GM12872 (cell line): Measurements from ENCODE around the gene SLCO3A1.

Experiments used
- CTCF ChIP-seq: IDR thresholded peaks from 3 replicates; pipeline ENCODE4 v1.5.1; 2011; ENCODE audit warnings: low read depth, mild to moderate bottlenecking, low read length, moderate library complexity; ENCODE audit not compliant: insufficient read depth

SLCO3A1 gene

DNA sequence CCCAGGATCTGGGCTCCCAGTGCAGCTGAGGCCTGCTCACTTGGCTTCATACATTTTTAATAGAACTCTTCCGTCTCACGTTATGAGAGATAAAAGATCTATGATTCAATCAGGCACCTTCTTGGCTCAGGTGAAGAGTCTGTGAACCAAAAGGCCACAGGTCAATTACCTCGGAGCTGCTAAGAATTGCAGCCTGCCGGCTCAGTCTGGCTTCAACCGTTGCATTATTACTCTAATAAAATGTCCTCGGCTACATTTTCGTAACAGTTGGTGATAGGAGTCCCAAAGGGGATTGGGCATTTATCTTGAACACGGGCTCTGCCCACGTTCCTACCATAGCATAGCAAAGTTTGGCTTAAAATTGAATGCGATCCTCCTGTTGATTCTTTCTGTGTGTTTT, 176.3 kb downstream of the SLCO3A1 start:
- TF ChIP-seq CTCF: no peak

GRCh38 chr15:92033314-92033713, 179.8 kb downstream of the SLCO3A1 start:
- TF ChIP-seq CTCF: no peak

- no peak for TF ChIP-seq CTCF
Measured at GRCh38 chr15:92033723-92034122, 180.2 kb downstream of the SLCO3A1 start.

DNA sequence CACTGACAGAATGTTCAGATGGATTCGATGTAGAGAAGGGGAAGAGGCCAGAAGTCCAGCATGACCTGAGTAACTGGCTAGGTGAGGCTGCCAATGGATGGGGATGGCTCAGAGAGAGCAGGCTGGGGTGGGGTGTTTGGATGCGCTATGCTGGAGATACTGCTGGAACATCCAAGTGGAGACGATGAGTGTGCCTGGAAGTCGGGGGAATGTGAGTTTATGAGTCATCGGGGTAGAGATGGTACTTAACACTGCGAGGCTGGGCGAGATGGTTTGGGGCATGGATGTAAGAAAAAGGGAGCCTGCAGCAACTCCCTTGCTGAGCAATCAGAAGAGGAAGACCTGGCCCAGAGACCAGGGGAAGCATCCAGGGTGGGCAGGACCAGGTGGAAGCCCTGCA, 180.7 kb downstream of the SLCO3A1 start:
- TF ChIP-seq CTCF: no peak

GRCh38 chr15:92035551-92035950, 182.0 kb downstream of the SLCO3A1 start:
- TF ChIP-seq CTCF: no peak

- TF ChIP-seq CTCF: no peak
Measured at GRCh38 chr15:92035961-92036360, 182.5 kb downstream of the SLCO3A1 start.

DNA sequence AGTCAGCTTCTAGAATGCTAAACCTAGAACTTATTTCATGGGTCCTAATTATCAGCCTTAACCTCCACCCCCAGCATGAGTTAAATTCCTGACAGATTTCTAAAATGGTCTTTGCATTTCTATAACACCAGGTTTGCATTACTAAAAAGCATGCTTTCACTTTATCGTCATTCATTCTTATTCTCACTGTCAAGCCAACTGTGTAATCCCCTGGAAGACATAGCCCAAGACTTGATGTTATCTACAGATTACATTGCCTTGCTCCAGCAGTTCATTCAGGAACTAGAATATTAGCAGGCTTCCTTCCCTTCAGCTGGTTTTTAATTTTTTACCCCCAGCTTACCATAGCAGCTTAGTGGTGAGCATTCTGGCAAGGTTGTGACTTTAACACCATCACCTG, 184.0 kb downstream of the SLCO3A1 start:
- TF ChIP-seq CTCF: no peak

- TF ChIP-seq CTCF: no peak
Measured at GRCh38 chr15:92040350-92040749, 186.8 kb downstream of the SLCO3A1 start.
